OCI-LY3 (cell line): ENCODE data around the gene LANCL3.
"Not testable (repeated sequence)": the region's sequence is repeated elsewhere in the genome, so short reads cannot be mapped to it uniquely, and the experiment has no call there.

ENCODE experiments used
- H2AFZ ChIP-seq: fragments of 200-600, 300-600 bp; shearing (Covaris generic); 2 replicates; pipeline ENCODE4 v1.6.0; 2014; ENCODE audit warnings: antibody characterized with exemption, low read depth, low read length
- H3K27ac ChIP-seq: fragments of 200-600, 300-600 bp; sonication (generic); 2 replicates; pipeline ENCODE4 v1.5.1; 2014; ENCODE audit warnings: mild to moderate bottlenecking, low read length, moderate library complexity, mixed read lengths
- H3K27me3 ChIP-seq: fragments of 200-600, 300-600 bp; sonication (generic); 2 replicates; pipeline ENCODE4 v1.6.1; 2014; ENCODE audit warnings: low read depth, low read length, mixed read lengths
- H3K36me3 ChIP-seq: fragments of 200-600, 300-600 bp; sonication (generic); replicated peaks from 2 replicates; pipeline ENCODE3; 2014; ENCODE audit warnings: low read depth, low read length, mixed read lengths
- H3K4me1 ChIP-seq: fragments of 300-600, 200-600 bp; sonication (generic); 2 replicates; pipeline ENCODE4 v1.6.1; 2014; ENCODE audit warnings: low read length, mixed read lengths
- H3K4me2 ChIP-seq: fragments of 200-600, 300-600 bp; sonication (generic); 2 replicates; pipeline ENCODE4 v1.6.1; 2014; ENCODE audit warnings: low read length, mixed read lengths
- H3K4me3 ChIP-seq: fragments of 300-600, 200-600 bp; sonication (generic); 2 replicates; pipeline ENCODE4 v1.5.1; 2014; ENCODE audit warnings: antibody characterized with exemption, mild to moderate bottlenecking, low read length, moderate library complexity
- H3K79me2 ChIP-seq: fragments of 300-600, 200-600 bp; shearing (Covaris generic); 2 replicates; pipeline ENCODE4 v1.6.1; 2014; ENCODE audit warnings: mild to moderate bottlenecking, low read length, mixed read lengths
- H3K9ac ChIP-seq: fragments of 300-600, 200-600 bp; shearing (Covaris generic); 2 replicates; pipeline ENCODE4 v1.6.0; 2014; ENCODE audit warnings: mild to moderate bottlenecking, low read length, moderate library complexity
- H3K9me3 ChIP-seq: fragments of 200-600, 300-600 bp; shearing (Covaris generic); 2 replicates; pipeline ENCODE4 v1.6.1; 2014; ENCODE audit warnings: low read length, mixed read lengths; ENCODE audit not compliant: insufficient read depth
- H4K20me1 ChIP-seq: fragments of 200-600, 300-600 bp; sonication (generic); 2 replicates; pipeline ENCODE4 v1.6.1; 2016; ENCODE audit warnings: low read length, mixed read lengths; ENCODE audit not compliant: insufficient read depth
- EZH2phosphoT487 ChIP-seq: fragments of 200-600 bp; shearing (Covaris generic); IDR thresholded peaks from 2 replicates; pipeline ENCODE4 v1.6.1; 2018; ENCODE audit warnings: antibody characterized with exemption, mixed run types, low read depth
- TF ChIP-seq, protein P1 (sequence below): fragments of 200-600, 300-600 bp; sonication (generic); IDR thresholded peaks from 2 replicates; pipeline ENCODE4 v1.5.1; 2014; ENCODE audit warnings: antibody characterized with exemption, low read length, low read depth

The LANCL3 gene

DNA sequence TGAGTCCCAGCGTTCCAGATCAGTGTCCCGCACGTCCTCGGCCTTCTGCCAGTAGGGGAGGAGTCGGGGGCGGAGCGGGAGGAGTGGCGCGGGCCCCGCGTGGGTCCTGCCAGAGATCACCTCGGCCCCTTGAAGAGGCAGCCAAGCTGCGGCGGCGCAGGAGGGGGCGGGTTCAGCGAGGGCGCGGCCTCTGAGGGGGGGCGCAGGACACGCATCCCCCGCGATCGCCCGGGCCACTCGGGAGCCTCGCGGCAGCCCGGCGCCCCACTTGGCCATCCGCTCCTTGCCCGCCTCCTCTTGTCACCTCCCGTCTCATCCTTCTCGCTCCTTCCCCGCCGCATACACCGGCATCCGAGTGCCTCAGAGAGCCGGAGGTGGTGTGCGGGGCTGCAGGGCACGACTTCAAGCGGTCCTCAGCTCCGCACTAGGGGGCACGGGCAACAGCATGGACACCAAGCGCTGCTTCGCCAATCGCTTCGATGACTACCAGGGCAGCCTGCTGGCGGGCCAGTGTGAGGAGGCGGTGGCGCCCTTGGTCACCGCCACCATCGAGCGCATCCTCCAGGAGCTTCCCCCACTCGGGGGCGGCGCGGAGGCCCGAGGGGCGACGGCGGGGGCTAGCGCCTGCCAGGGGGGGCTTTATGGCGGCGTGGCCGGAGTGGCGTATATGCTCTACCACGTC is at the start of gene LANCL3:
LANCL3 (plus strand) TSS at position 236 of the 682 bp plus-strand sequence; CDS start at position 446, 210 bp downstream.
- H3K4me2 ChIP-seq = peak within 1 kb of the TSS; percentile 72
- H3K9ac ChIP-seq = peak within 1 kb of the TSS; percentile 52
- H3K27ac ChIP-seq = not testable (repeated sequence)

DNA sequence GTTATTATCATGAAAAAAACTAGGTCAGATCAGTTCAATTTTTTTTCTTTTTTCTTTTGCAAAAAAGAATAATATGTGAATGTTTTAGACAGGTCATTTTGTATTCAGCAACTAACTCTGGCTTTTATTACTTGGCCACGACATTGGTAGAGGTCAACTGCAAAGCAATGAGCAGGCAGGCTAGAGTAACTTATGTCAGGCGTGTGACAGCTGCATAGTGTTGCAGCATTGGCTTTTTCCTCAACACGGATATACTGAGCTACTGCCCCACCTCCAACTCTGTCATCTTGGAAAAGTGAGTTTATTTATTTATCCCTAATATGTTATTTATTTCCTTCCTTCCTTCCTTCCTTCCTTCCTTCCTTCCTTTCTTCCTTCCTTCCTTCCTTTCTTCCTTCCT is 47.8 kb upstream of the LANCL3 start:
- not testable (repeated sequence) for H3K4me1 ChIP-seq, H3K9ac ChIP-seq, H3K9me3 ChIP-seq, H2AFZ ChIP-seq, H3K4me3 ChIP-seq, H3K79me2 ChIP-seq, H3K4me2 ChIP-seq, H4K20me1 ChIP-seq, H3K36me3 ChIP-seq, H3K27ac ChIP-seq, H3K27me3 ChIP-seq

More for the DNA sequence above, at the start of gene LANCL3:
- H3K9me3 ChIP-seq, H3K4me1 ChIP-seq, H3K27me3 ChIP-seq, H4K20me1 ChIP-seq, H3K36me3 ChIP-seq, H3K79me2 ChIP-seq: not testable (repeated sequence)
- Histone ChIP-seq H2AFZ (peak within 1 kb of the TSS; percentile 84; the same call in 1 of the 2 replicates), H3K4me3 (peak within 1 kb of the TSS; percentile 76)

DNA sequence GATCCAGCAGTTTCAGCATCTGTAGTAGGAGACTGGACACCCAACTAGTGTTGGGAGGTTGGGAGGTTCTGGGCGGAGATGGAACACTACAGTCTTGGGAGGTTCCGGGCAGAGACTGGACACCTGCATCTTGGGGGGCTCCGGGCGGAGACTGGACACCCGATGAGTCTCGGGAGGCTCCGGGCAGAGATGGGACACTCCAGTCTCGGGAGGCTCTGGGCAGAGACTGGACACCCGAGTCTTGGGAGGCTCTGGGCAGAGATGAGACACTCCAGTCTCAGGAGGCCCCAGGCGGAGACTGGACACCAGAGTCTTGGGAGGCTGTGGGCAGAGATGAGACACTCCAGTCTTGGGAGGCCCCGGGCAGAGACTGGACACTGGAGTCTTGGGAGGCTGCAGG is 29.5 kb upstream of the LANCL3 start:
- H3K27me3 ChIP-seq = no peaks in the 10 kb centered on the region
- no peak for TF ChIP-seq EZH2phosphoT487
- TF ChIP-seq, protein P1, sequence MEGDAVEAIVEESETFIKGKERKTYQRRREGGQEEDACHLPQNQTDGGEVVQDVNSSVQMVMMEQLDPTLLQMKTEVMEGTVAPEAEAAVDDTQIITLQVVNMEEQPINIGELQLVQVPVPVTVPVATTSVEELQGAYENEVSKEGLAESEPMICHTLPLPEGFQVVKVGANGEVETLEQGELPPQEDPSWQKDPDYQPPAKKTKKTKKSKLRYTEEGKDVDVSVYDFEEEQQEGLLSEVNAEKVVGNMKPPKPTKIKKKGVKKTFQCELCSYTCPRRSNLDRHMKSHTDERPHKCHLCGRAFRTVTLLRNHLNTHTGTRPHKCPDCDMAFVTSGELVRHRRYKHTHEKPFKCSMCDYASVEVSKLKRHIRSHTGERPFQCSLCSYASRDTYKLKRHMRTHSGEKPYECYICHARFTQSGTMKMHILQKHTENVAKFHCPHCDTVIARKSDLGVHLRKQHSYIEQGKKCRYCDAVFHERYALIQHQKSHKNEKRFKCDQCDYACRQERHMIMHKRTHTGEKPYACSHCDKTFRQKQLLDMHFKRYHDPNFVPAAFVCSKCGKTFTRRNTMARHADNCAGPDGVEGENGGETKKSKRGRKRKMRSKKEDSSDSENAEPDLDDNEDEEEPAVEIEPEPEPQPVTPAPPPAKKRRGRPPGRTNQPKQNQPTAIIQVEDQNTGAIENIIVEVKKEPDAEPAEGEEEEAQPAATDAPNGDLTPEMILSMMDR = no peak
- H3K4me1 ChIP-seq = no peaks in the 10 kb centered on the region
- no peaks in the 10 kb centered on the region for H3K36me3 ChIP-seq
- no peak overlapping the region for H3K9ac ChIP-seq
- no peak overlapping the region for H3K4me2 ChIP-seq
- no peaks in the 10 kb centered on the region for H3K79me2 ChIP-seq
- H3K27ac ChIP-seq = no peak overlapping the region
- no peak overlapping the region for H2AFZ ChIP-seq
- no peaks in the 10 kb centered on the region for H3K9me3 ChIP-seq
- no peak overlapping the region for H3K4me3 ChIP-seq
- H4K20me1 ChIP-seq = no peaks in the 10 kb centered on the region

DNA sequence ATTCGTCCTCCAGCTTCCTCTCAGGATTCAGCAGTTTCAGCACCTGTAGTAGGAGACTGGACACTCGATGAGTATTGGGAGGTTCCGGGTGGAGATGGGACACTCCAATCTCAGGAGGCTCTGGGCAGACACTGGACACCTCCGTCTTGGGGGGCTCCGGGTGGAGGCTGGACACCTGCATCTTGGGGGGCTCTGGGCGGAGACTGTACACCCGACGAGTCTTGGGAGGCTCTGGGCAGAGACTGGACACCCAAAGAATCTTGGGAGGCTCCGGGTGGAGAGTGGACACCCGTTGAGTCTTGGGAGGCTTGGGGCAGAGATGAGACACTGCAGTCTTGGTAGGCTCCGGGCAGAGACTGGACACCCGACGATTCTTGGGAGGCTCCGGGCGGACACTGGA is 28.7 kb upstream of the LANCL3 start:
- Histone ChIP-seq H3K79me2 (no peaks in the 10 kb centered on the region), H3K27ac (no peak overlapping the region), H3K36me3 (no peaks in the 10 kb centered on the region), H4K20me1 (no peaks in the 10 kb centered on the region), H3K27me3 (no peaks in the 10 kb centered on the region), H3K4me1 (no peaks in the 10 kb centered on the region), H3K9ac (no peak overlapping the region), H3K9me3 (no peaks in the 10 kb centered on the region), H3K4me3 (no peak overlapping the region), H2AFZ (no peak overlapping the region), H3K4me2 (no peak overlapping the region)
- TF ChIP-seq EZH2phosphoT487 = no peak
- TF ChIP-seq, protein P1 = no peak

DNA sequence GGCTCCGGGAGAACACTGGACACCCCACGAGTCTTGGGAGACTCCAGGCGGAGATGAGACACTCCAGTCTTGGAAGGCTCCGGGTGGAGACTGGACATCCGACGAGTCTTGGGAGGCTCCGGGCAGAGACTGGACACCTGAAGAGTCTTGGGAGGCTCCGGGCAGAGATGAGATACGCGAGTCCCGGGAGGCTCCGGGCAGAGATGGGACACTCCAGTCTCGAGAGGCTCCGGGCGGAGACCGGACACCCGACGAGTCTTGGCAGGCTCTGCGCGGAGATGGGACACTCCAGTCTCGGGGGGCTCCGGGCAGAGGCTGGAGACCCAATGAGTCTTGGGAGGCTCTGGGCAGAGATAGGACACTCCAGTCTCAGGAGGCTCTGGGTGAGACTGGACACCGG is 28.1 kb upstream of the LANCL3 start:
- Histone ChIP-seq H3K4me3 (no peak overlapping the region), H3K79me2 (no peaks in the 10 kb centered on the region), H3K9me3 (no peaks in the 10 kb centered on the region), H4K20me1 (no peaks in the 10 kb centered on the region), H2AFZ (no peak overlapping the region), H3K27me3 (no peaks in the 10 kb centered on the region), H3K9ac (no peak overlapping the region), H3K27ac (no peak overlapping the region), H3K4me1 (no peaks in the 10 kb centered on the region), H3K4me2 (no peak overlapping the region), H3K36me3 (no peaks in the 10 kb centered on the region)
- no peak for TF ChIP-seq EZH2phosphoT487
- TF ChIP-seq, protein P1 = no peak

DNA sequence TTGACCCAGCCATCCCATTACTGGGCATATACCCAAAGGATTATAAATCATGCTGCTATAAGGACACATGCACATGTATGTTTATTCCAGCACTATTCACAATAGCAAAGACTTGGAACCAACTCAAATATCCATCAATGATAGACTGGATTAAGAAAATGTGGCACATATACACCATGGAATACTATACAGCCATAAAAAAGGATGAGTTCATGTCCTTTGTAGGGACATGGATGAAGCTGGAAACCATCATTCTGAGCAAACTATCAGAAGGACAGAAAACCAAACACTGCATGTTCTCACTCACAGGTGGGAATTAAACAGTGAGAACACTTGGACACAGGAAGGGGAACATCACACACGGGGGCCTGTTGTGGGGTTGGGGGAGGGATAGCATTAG is 26.9 kb upstream of the LANCL3 start:
- not testable (repeated sequence) for H3K79me2 ChIP-seq, H3K4me2 ChIP-seq, H3K27me3 ChIP-seq, H3K9ac ChIP-seq, H3K27ac ChIP-seq, H3K36me3 ChIP-seq, H4K20me1 ChIP-seq, H2AFZ ChIP-seq, H3K4me1 ChIP-seq, H3K4me3 ChIP-seq, H3K9me3 ChIP-seq
